RWPE1 (cell line): Measurements from ENCODE around the gene GAA.

ENCODE experiments used
- CTCF ChIA-PET: fragments of 350-600 bp; sonication (Branson Sonifier 250); formaldehyde crosslinking; extraction: SDS; loops from one replicate; lab custom pipeline; 2021; lab: Yijun Ruan, JAX
- POLR2A ChIA-PET: fragments of 400-600 bp; formaldehyde crosslinking; extraction: SDS; loops from one replicate; lab custom pipeline; 2020; ENCODE audit warnings: antibody characterized with exemption; ENCODE audit not compliant: low non-redundant PET; lab: Yijun Ruan, JAX
- DNase-seq: peaks from one replicate; pipeline ENCODE4 v3.0.0; 2012; ENCODE audit warnings: low spot score
- H3K27ac ChIP-seq: fragments of 450-650 bp; 2 replicates; pipeline ENCODE4 v1.5.1; 2017
- CTCF ChIP-seq: fragments of 450-650 bp; conservative IDR thresholded peaks from 2 replicates; pipeline ENCODE4 v1.5.1; 2017; ENCODE audit warnings: low read depth, mild to moderate bottlenecking

The GAA gene

GRCh38 chr17:80111702-80112470 lies 10.5 kb downstream of the GAA start:
- no peak overlapping the region for H3K27ac ChIP-seq
- no peak for TF ChIP-seq CTCF
- CTCF ChIA-PET, result no interaction called here
- no peak for DNase-seq
- POLR2A ChIA-PET, result no interaction called here

- ChIA-PET POLR2A (no interaction called here), CTCF (no interaction called here)
- no peak overlapping the region for H3K27ac ChIP-seq
- DNase-seq, result no peak
- no peak for TF ChIP-seq CTCF
These were observed 11.2 kb downstream of the GAA start for GRCh38 chr17:80112471-80113032.

- H3K27ac ChIP-seq, result no peak overlapping the region
- ChIA-PET POLR2A (interaction anchor here (0.6 kb wide), 1 partner anchor 139 kb away, joined by 4 read pairs; no protein-coding TSS in a partner anchor), CTCF (interaction anchor here (0.7 kb wide), 1 partner anchor 11 kb away, joined by 3 read pairs; no protein-coding TSS in a partner anchor)
- TF ChIP-seq CTCF, result no peak
- no peak for DNase-seq
These were observed 11.7 kb downstream of the GAA start for GRCh38 chr17:80113033-80113484.

GRCh38 chr17:80114758-80115157 lies 13.4 kb downstream of the GAA start:
- no peak for TF ChIP-seq CTCF
- no peak overlapping the region for H3K27ac ChIP-seq
- ChIA-PET CTCF (interaction anchor here (0.7 kb wide), 1 partner anchor 54 kb away, joined by 3 read pairs; no protein-coding TSS in a partner anchor), POLR2A (interaction anchor here (0.7 kb wide), 1 partner anchor 73 kb away, joined by 4 read pairs; no protein-coding TSS in a partner anchor)
- no peak for DNase-seq

- ChIA-PET POLR2A (no interaction called here), CTCF (no interaction called here)
- H3K27ac ChIP-seq, result no peak overlapping the region
- DNase-seq, result no peak
- no peak for TF ChIP-seq CTCF
These were observed 13.8 kb downstream of the GAA start for GRCh38 chr17:80115159-80115558.

GRCh38 chr17:80116276-80116920 lies 15.0 kb downstream of the GAA start:
- TF ChIP-seq CTCF, result no peak
- DNase-seq, result no peak
- H3K27ac ChIP-seq, result no peak overlapping the region
- ChIA-PET POLR2A (interaction anchor here (1.2 kb wide), 1 partner anchor 15 kb away, joined by 3 read pairs; the partner anchor contains the start of gene GAA), CTCF (no interaction called here)
